Spleen (tissue), 11 donors: Measurements from ENCODE around the gene SMG9. TPM values are rescaled to one million over a fixed set of nuclear protein-coding genes. Genes with fewer than 3 reads are reported as not detected.

Experiments
- DNase-seq: peaks from one replicate; pipeline ENCODE4 v3.0.0-alpha.2; 2020
- H3K27ac ChIP-seq, 8 donors: fragments of 200-600 bp; sonication (generic) in 7 of 8; 1 replicate in 4 of 8; 2 replicates in 4 of 8; pipeline versions ENCODE4 v1.5.0 to v1.8.0; 2016 to 2021; ENCODE audit warnings: inconsistent platforms in 4 of 8, mild to moderate bottlenecking in 4 of 8, moderate library complexity in 1 of 8
- H3K27me3 ChIP-seq, 7 donors: fragments of 200-600 bp; sonication (generic) in 6 of 7; replicated peaks in 1 of 7; 1 replicate in 4 of 7; 2 replicates in 3 of 7; pipeline versions ENCODE4 v1.5.0 to v1.8.0; 2016 to 2021; ENCODE audit warnings: inconsistent platforms in 3 of 7, mild to moderate bottlenecking in 1 of 7
- H3K36me3 ChIP-seq, 6 donors: fragments of 200-600 bp; sonication (generic) in 5 of 6; 1 replicate in 4 of 6; 2 replicates in 2 of 6; pipeline versions ENCODE4 v1.5.0 to v1.8.0; 2016 to 2021; ENCODE audit warnings: inconsistent platforms in 2 of 6
- H3K4me1 ChIP-seq, 6 donors: fragments of 200-600 bp; sonication (generic) in 5 of 6; 1 replicate in 3 of 6; 2 replicates in 3 of 6; pipeline versions ENCODE4 v1.5.0 to v1.8.0; 2016 to 2021; ENCODE audit warnings: inconsistent platforms in 3 of 6
- H3K4me3 ChIP-seq, 8 donors: fragments of 200-600 bp; sonication (generic) in 7 of 8; 1 replicate in 4 of 8; 2 replicates in 4 of 8; pipeline versions ENCODE4 v1.5.0 to v1.8.0; 2016 to 2021; ENCODE audit warnings: inconsistent platforms in 4 of 8, mild to moderate bottlenecking in 4 of 8, moderate library complexity in 2 of 8
- H3K9me3 ChIP-seq, 8 donors: fragments of 200-600 bp; sonication (generic) in 7 of 8; 1 replicate in 4 of 8; 2 replicates in 4 of 8; pipeline versions ENCODE4 v1.5.0 to v1.8.0; 2016 to 2021; ENCODE audit warnings: inconsistent platforms in 4 of 8
- CTCF ChIP-seq, 11 experiments: fragments of 200-600 bp in 7 of 11; fragments of 450-650 bp in 4 of 11; sonication (generic) in 4 of 11; IDR thresholded peaks in 8 of 11; conservative IDR thresholded peaks in 3 of 11; 1 replicate in 7 of 11; 2 replicates in 4 of 11; pipeline versions ENCODE4 v1.4.0 to v1.8.0; 2016 to 2021; ENCODE audit warnings: antibody characterized with exemption in 11 of 11, inconsistent platforms in 4 of 11, mild to moderate bottlenecking in 1 of 11
- POLR2A ChIP-seq, 3 donors: fragments of 450-650 bp; IDR thresholded peaks; one replicate each; pipeline ENCODE4 v1.5.1; 2017; ENCODE audit warnings: antibody characterized with exemption in 3 of 3, mild to moderate bottlenecking in 1 of 3
- POLR2AphosphoS5 ChIP-seq, 3 donors: sonication (generic); formaldehyde crosslinking; IDR thresholded peaks; one replicate each; pipeline ENCODE4 v1.5.1; 2017; ENCODE audit warnings: antibody characterized with exemption in 3 of 3
- WGBS, 5 donors: extraction: QIAGEN DNeasy Blood & Tissue Kit in 3 of 5; methylation state at CpG; one replicate each; pipeline versions ENCODE4 v1.1.5 to v1.1.7; 2013 to 2018; 5-methylcytosine and 5-hydroxymethylcytosine counted together
- intact Hi-C: fragments of 100-400 bp; cut with DNase I; formaldehyde crosslinking; loops from one replicate; pipeline ENCODE4 v1.15.0; 2023; ENCODE audit warnings: low total_unique reads
- polyA plus RNA-seq, 3 donors: library from polyadenylated mRNA; stranded (reverse); fragments of 200-250 nt; gene quantifications; one replicate each; pipeline ENCODE4 v1.2.1, GENCODE V29; 2013
- total RNA-seq, 7 donors: library from RNA; depleted of rRNA in 3 of 7; stranded (reverse); fragments of >200 nt in 3 of 7; fragmentation: NEBNext Ultra II Directional in 4 of 7; extraction: Animal tissue kit (Norgen Biotek cat#: 25700) in 4 of 7; gene quantifications; one replicate each; pipeline versions ENCODE4 v1.1.0 to v1.2.1, GENCODE V29; 2016 to 2021
- donor health status: healthy with polysubstance abuse.
- donor health status: DM: no; HTN: no; CAD: no; lungs with moderate emphysema.
- donor health status: DM: no; HTN: no; CAD: no.
- donor health status: Bipolar disorder and iron deficiency.
- donor health status: healthy.
- donor health status: DM: no; HTN: no; CAD: no.
- donor health status: DM: yes; HTN: yes; CAD: no.

The SMG9 gene
- total and polyA plus RNA-seq, 10 donors, result 30.9 to 65.9 (median 45.2) TPM

DNA sequence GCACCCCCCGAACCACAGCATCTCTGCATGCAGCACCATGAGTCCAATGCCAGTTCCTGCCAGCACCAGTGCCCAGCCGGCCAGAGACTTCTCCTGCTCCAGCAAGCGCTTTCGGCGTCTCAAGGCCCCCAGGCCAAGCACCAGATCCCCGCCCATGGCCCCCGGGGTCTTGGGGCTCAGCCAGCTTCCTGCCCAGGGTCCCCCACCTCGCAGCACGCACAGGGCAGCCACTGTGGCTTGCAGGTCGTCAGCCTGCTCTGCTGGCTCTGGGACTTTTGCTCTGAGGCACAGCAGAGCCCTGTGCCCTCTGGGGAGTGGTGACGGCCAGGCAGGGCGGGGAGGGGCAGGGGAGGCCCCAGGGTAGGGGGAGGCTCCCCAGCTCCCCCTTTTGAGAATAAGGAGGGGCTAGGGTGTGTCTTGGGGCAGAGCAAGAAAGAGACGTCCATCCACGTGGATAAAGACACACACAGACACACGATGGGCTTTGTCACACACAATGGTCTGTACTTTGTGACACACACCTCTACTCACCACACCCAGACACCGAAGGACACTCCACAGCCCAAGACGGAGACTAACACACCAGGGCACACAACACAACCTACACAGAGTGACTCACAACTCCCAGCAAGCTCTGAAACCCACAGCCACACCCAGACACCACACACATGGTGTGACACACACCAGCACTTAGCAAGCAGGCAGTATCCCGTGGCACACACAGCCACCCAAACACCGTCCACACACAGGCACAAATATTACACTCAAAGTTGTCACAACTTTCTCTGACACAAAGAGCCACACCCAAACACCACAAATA lies 26.2 kb upstream of the SMG9 start, which contains the start of gene KCNN4:
KCNN4 (minus strand) TSS at position 268 of the 820 bp plus-strand sequence; CDS start at position 156, 112 bp downstream.
- Histone ChIP-seq H3K36me3 (no peaks in the 10 kb centered on the region), H3K27ac (peak within 1 kb of the TSS in 7 of 8 donors; percentile 15 to 87 (median 78)), H3K27me3 (peaks cover 0 to 7% (median 0%) of the 10 kb centered on the region in 7 donors), H3K4me1 (peaks cover 19 to 94% (median 70%) of the 10 kb centered on the region in 6 donors), H3K4me3 (peak within 1 kb of the TSS; percentile 23 to 73 (median 40)), H3K9me3 (no peaks in the 10 kb centered on the region)
- peak; percentile 92 for DNase-seq
- intact Hi-C loops, result no loop called here
- TF ChIP-seq CTCF (IDR thresholded peaks at IDR 0.05 in 8 of 11, conservative IDR thresholded peaks at IDR 0.05 in 3 of 11) (no peak), POLR2A (IDR thresholded peaks at IDR 0.05) (peak in 2 of 3 donors; percentile 19 to 65), POLR2AphosphoS5 (IDR thresholded peaks at IDR 0.05) (peak; percentile 90 to 96 (median 93))
- WGBS, 5 donors, result 9 to 13% (median 12%) methylated on average over 14 to 19 of the region's 19 CpGs

- Histone ChIP-seq H3K36me3 (peaks cover 0 to 8% (median 0%) of the 10 kb centered on the region in 6 donors), H3K27ac (peak overlapping the region in 7 of 8 donors; percentile 41 to 87 (median 78)), H3K9me3 (no peaks in the 10 kb centered on the region), H3K27me3 (peaks cover 0 to 7% (median 0%) of the 10 kb centered on the region in 7 donors), H3K4me1 (peaks cover 15 to 98% (median 71%) of the 10 kb centered on the region in 6 donors), H3K4me3 (peak overlapping the region; percentile 18 to 73 (median 35))
- intact Hi-C loops, result no loop called here
- no peak for DNase-seq
- 23 to 44% (median 30%) methylated on average over 3 of the region's 3 CpGs for WGBS, 5 donors
- TF ChIP-seq POLR2AphosphoS5 (IDR thresholded peaks at IDR 0.05) (no peak), CTCF (IDR thresholded peaks at IDR 0.05 in 8 of 11, conservative IDR thresholded peaks at IDR 0.05 in 3 of 11) (peak in 3 of 11 experiments; percentile 11 to 27 (median 23))
Observed at GRCh38 chr19:43779820-43780219, 25.1 kb upstream of the SMG9 start.

- no peak for TF ChIP-seq CTCF (IDR thresholded peaks at IDR 0.05 in 8 of 11, conservative IDR thresholded peaks at IDR 0.05 in 3 of 11)
- no peak for TF ChIP-seq POLR2A (IDR thresholded peaks at IDR 0.05)
- TF ChIP-seq POLR2AphosphoS5 (IDR thresholded peaks at IDR 0.05), result peak in 2 of 3 donors; percentile 60 to 76
- peaks cover 0 to 7% (median 0%) of the 10 kb centered on the region in 7 donors for H3K27me3 ChIP-seq
- H3K27ac ChIP-seq, result peak overlapping the region; percentile 14 to 87 (median 74)
- peaks cover 15 to 98% (median 71%) of the 10 kb centered on the region in 6 donors for H3K4me1 ChIP-seq
- peak; percentile 86 for DNase-seq
- no peaks in the 10 kb centered on the region for H3K9me3 ChIP-seq
- peak overlapping the region; percentile 2 to 73 (median 34) for H3K4me3 ChIP-seq
- intact Hi-C loops, result no loop called here
- peaks cover 0 to 13% (median 0%) of the 10 kb centered on the region in 6 donors for H3K36me3 ChIP-seq
- 20 to 27% (median 24%) methylated on average over 12 to 16 of the region's 16 CpGs for WGBS, 5 donors
Observed at GRCh38 chr19:43779147-43779819, 24.5 kb upstream of the SMG9 start.
